GM12864 (cell line): Measurements from ENCODE around the gene CTNNA2.

Experiments used
- DNase-seq: peaks from one replicate; pipeline ENCODE4 v3.0.0-alpha.2; 2011; ENCODE audit warnings: low read depth
- H3K4me3 ChIP-seq: 2 replicates; pipeline ENCODE4 v1.5.1; 2011; ENCODE audit warnings: mild to moderate bottlenecking, low read depth, low read length, control low read depth
- CTCF ChIP-seq: IDR thresholded peaks from 2 replicates; pipeline ENCODE4 v1.5.1; 2011; ENCODE audit warnings: low read depth, mild to moderate bottlenecking, moderate library complexity, low read length, control low read depth, inconsistent platforms; ENCODE audit errors: missing control alignments

CTNNA2 gene

DNA sequence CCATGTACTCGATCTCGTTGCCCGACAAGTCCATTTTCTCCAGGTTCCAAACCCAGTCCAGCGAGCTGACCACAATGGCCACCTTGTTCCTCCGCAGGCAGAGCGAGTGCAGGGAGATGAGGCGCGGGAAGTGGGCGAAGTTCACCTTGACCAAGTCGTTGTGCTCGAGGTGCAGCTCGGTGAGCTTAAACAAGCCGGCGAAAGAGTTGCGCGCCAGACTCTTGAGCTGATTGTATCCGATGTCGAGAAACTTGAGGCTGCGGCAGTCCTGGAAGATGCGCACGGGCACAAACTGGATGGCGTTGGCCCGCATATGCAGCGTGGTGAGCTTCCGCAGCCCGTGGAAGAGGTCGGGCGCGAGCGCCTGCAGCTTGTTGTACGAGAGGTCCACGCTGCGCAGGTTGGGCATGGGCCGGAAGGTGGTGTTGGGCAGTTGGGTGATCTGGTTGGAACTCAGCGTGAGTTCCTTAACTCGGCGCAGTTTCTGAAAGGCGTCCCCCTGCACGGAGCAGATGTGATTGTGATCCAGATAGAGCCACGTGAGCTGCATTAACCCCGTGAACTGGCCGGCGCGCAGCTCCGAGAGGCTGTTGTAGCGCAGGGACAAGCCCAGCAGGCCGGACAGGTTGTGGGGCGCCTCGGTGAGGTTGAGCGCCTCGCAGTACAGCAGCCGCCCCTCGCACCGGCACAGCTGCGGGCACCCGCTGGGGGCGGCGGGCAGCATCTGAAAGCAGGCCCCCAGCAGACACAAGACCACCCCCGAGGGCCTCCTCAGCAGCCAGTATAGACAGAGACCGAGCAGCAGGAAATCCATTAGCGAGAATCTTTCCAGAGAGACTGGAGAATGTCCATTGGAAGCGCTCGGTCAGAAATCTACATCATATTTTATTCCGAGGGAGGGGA lies 790.4 kb downstream of the CTNNA2 start:
- DNase-seq, result no peak
- no peak for TF ChIP-seq CTCF
- no peak overlapping the region for H3K4me3 ChIP-seq

GRCh38 chr2:80303909-80304837 lies 791.3 kb downstream of the CTNNA2 start, which contains the start of gene LRRTM1:
Gene LRRTM1 (minus strand): TSS chr2:80304752. CDS start chr2:80303819, 933 bp downstream.
- H3K4me3 ChIP-seq, result no peak within 1 kb of the TSS
- no peak for TF ChIP-seq CTCF
- no peak for DNase-seq

GRCh38 chr2:80311304-80311703 lies 798.5 kb downstream of the CTNNA2 start:
- H3K4me3 ChIP-seq, result no peak overlapping the region
- no peak for TF ChIP-seq CTCF
- no peak for DNase-seq

DNA sequence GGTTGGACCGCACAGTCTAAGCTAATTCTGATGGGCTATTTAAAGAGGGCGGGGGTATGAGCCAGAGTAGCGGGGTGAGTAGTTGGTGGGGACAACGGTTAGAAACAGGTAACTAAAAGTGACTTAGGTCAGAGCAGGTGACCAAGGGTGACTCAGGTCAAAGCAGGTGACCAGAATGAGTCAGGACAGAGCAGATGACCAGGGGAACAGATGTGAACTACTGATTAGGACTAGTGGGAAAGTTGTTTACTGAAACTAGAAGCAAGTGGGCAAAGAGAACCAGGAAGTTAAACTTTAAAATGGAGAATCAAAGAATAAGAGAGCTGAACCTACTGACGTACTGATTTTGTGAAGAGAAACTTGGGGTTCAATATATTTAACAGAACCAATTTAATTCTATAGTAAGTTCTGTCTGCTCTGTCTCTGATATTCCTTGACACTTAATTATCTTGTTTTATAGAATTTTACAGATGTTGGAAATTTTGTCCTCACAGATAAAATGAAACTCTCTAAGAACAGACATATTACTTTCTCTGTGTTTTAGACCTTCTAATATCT lies 799.5 kb downstream of the CTNNA2 start:
- H3K4me3 ChIP-seq, result no peak overlapping the region
- no peak for TF ChIP-seq CTCF
- DNase-seq, result no peak

DNA sequence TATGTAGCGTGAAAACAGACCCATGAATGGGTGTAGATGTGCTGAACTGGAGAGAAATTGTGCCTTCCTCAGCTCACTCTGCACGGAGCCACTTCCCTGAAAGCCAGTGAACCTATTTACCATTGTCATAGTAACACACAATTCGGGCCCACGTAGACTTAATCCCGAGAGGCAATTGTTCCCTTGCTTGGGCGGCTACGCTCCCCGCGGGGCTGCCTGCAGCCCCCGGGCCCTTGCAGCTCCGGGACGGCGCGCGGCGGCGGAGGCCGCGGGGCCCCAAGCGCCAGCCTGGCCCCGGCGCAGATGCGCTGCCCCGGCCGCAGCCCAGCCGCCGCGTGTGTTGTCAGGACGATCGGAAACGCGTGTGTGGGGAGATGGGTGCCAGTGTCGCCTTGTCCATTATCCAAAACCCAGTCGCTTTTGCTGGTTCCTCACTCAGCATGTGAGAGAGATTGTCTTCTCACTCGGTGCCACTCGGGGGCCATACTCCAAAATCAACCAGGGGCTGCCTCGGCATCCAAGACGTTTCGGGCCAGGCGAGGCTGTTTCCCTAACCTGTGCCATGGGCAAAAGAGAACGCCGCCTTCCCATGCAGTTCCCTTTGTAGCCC lies 809.6 kb downstream of the CTNNA2 start:
- DNase-seq, result no peak
- H3K4me3 ChIP-seq, result no peak overlapping the region
- no peak for TF ChIP-seq CTCF

- no peak for DNase-seq
- no peak overlapping the region for H3K4me3 ChIP-seq
- no peak for TF ChIP-seq CTCF
Measured at GRCh38 chr2:80322958-80323357, 810.1 kb downstream of the CTNNA2 start.
